GM18505 (cell line): ENCODE data around the gene KCNIP1.
"Not testable (repeated sequence)": the region's sequence is repeated elsewhere in the genome, so short reads cannot be mapped to it uniquely, and the experiment has no call there.

Experiments used
- ATAC-seq: cut with Tn5 transposase; IDR thresholded peaks from one replicate; pipeline ENCODE4 v1.9.1; 2021; ENCODE audit not compliant: unreplicated experiment
- POLR2A ChIP-seq: IDR thresholded peaks from 4 replicates; pipeline ENCODE4 v1.6.1; 2011; ENCODE audit warnings: borderline replicate concordance; ENCODE audit not compliant: insufficient read depth, insufficient read length; ENCODE audit errors: extremely low read depth

The KCNIP1 gene

GRCh38 chr5:170540271-170540670, 36.5 kb downstream of the KCNIP1 start:
- no peak for ATAC-seq
- TF ChIP-seq POLR2A = no peak

DNA sequence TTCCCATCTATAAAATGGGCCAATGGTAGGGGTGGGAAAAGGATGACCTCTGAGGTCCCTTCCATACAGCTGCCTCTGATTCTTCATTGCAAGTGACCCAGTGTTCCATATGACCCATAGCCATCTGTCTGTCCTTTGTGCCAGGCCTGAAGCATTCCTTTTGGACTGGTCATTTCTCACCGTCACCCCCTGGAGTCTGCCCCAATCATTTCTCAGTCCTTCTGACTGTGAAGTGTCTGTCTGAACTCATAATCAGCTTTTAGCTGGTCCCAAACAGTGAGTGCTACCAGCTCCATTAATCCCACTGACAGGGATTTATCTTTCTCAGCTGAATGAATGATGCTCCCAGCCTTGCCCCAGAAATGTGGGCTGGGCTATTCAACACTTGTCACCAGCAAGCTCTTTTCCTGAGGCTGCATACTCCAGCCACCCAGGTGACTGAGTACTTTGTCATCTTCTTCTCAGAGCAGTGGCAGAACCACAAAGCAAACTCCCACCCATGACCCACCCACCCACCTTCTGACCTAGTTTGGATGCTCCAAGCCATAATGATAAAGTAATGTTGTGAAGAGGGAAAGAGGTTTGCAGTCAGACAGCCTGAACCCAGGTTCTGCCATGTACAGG, 37.4 kb downstream of the KCNIP1 start:
- no peak for TF ChIP-seq POLR2A
- ATAC-seq = no peak

DNA sequence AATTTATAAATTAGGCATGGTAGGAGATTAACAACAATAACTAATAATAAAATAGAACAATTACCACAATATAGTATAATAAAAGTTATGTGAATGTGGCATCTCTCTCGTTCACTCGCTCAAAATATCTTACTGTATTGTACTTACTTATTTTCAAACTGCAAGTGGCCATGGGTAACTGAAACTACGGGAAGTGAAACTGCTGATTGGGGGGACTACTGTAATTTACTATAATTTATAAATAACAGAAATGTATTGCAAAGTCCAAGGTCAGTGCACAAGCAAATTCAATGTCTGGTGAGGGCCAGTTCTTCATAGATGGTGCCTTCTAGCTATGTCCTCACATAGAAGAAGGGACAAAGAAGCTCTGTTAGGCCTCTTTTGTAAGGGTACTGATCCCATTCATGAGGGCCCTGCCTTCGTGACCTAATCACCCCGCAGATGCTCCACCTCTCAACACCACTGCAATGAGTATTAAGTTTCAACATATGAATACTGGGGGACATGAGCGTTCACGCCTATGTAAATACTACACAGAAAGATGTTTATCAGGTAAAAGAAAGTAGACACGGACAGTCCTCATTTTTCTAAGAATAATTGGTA, 39.0 kb downstream of the KCNIP1 start:
- no peak for TF ChIP-seq POLR2A
- ATAC-seq = no peak

DNA sequence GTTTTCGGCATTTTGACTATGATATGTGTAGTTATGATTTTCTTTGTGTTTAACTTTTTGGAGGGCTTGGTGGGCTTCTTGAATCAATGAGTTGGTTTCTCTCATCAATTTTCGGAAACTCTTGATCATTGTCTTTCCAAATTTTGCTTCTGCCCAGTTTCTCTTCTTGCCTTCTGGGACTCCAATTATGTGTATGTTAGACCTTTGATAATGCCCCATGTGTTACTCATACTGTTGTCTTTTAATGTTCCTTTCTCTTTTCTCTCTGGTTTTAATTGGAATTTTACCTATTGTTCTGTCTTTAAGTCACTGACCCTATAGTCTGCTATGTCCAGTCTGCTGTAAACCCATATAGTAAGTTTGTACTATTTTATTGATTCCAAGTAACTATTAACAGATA, 41.5 kb downstream of the KCNIP1 start:
- no peak for TF ChIP-seq POLR2A
- no peak for ATAC-seq

- ATAC-seq = no peak
- TF ChIP-seq POLR2A = no peak
These were observed 42.0 kb downstream of the KCNIP1 start for GRCh38 chr5:170545811-170546210.

- no peak for ATAC-seq
- TF ChIP-seq POLR2A = no peak
These were observed 42.5 kb downstream of the KCNIP1 start for GRCh38 chr5:170546282-170546681.

DNA sequence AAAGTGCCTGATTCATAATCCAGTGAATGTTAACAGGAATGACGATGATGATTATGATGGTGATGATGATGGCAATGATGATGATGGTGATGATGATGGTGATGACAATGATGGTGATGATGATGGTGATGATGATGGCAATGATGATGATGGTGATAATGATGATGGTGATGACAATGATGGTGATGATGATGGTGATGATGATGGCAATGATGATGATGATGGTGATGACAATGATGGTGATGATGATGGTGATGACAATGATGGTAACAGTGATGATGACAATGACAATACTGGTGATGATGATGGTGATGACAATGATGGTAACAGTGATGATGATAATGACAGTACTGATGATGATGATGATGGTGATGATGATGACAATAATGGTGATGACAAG, 46.6 kb downstream of the KCNIP1 start:
- ATAC-seq = not testable (repeated sequence)

DNA sequence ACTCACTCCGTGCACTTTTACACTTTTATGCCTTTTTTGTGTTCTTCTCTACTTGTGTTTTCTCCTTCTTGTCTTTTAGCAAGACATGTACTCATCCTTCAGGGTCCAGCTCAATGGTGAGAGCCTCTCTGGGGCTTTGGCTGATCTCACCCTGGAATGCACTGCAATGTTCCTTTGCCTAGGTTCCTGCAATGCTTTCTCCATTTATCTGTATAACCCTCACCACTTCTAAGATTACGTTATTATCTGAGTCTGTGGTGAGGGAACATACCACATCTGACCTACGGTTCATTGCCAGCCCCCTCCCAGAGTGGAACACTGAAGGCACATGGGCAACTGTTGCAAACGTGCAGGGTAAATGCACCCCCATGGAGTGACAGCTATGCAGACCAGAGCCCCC, 47.3 kb downstream of the KCNIP1 start:
- ATAC-seq = no peak

GRCh38 chr5:170551622-170552021, 47.8 kb downstream of the KCNIP1 start:
- no peak for ATAC-seq
- no peak for TF ChIP-seq POLR2A

More for the DNA sequence above, 47.3 kb downstream of the KCNIP1 start:
- no peak for TF ChIP-seq POLR2A

DNA sequence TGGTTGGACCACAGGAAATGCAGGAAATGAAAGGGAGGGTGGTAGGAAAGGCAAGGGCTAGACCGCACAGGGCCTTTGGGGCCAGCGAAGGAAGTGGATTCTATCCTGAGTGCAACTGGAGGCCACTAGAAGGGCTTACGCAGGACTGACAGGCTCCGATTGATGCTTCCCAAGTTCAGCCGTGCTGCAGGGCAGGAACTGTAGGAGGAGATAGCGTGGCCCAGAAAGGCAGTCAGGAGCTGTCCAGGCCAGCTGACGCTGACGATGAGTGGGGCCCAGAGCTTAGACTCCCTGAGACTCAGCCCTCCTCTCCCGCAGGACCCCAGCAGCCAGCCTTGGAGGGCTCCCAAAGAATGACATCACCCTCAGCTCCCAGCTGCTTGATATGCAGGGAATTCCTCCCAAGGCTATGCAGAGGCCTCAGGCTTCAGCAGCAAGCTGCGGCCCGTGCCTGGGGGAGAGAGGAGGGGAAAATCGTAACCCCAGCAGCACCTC, 48.8 kb downstream of the KCNIP1 start:
- no peak for TF ChIP-seq POLR2A

DNA sequence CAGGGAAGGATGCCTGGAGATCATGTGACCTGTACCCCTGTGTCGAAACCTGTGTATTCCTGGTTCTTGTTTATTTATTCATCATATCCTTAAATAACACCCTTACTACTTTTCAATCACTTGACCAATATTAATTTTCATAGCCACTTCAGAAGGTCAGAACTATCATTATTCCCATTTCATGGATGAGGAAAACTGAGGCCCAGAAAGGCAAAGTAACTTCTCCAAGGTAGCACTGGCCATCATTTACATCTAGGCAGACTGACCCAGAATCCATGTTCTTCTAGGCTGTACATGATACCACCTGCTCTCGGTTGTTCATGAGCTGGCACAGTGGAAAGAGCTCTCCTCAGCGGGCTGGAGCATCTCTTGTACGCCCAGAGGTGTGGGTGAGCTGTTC, 49.4 kb downstream of the KCNIP1 start:
- no peak for TF ChIP-seq POLR2A
- no peak for ATAC-seq

More for the DNA sequence above, 48.8 kb downstream of the KCNIP1 start:
- no peak for ATAC-seq

GRCh38 chr5:170554521-170555267, 50.9 kb downstream of the KCNIP1 start:
- TF ChIP-seq POLR2A = no peak
- ATAC-seq = no peak

DNA sequence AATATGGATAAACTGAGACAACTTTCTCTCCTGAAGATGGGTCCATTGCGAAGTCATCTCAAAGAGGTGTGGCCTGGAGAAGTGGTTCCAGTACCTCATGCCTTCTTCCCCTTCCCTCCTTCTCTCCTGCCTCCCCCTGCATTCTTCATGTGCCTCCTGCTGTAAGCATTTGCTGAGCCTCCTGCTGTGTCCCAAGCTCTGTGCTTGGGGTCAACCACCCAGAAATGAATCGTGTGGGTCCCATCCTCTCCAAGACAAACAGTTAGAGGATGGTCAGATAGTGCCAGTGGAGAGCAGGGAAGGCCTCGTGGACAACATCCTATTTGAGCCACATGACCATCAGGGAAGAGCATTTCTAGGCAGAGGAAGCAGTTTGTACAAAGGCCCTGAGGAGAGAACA, 53.5 kb downstream of the KCNIP1 start:
- ATAC-seq = no peak
- TF ChIP-seq POLR2A = no peak

GRCh38 chr5:170559296-170559695, 55.5 kb downstream of the KCNIP1 start:
- TF ChIP-seq POLR2A = no peak

More at GRCh38 chr5:170559296-170559695, 55.5 kb downstream of the KCNIP1 start:
- no peak for ATAC-seq
